ENCODE data around the gene CLNK. TPM values are rescaled to one million over a fixed set of nuclear protein-coding genes. Genes with fewer than 3 reads are reported as not detected.

Gene CLNK
- total RNA-seq, 2 experiments from 2014 or later: 0.05 to 0.17 TPM

- ChIA-PET CTCF (interaction anchor here (1.5 kb wide), 1 partner anchor 15 kb away, joined by 3 read pairs; no protein-coding TSS in a partner anchor), POLR2A (no interaction called here)
- intact Hi-C loops (cut with DNase I, micrococcal nuclease): loop anchor here in 1 of 2 experiments (10.0 kb wide), 1 partner anchor 1072 kb away; no protein-coding TSS in a partner anchor
- H3K36me3 ChIP-seq (ENCODE audit: insufficient read depth, low read length): no peaks in the 10 kb centered on the region
- no peaks in the 10 kb centered on the region for H3K9me3 Mint-ChIP-seq
- H3K36me3 Mint-ChIP-seq (ENCODE audit: low read depth): no peaks in the 10 kb centered on the region
- DNase-seq (no peak), ATAC-seq (ENCODE audit: poor library complexity) (no peak)
- H3K4me3 ChIP-seq (ENCODE audit: low read length): no peak overlapping the region
- no peak overlapping the region for H3K27ac Mint-ChIP-seq
- no peaks in the 10 kb centered on the region for H3K9me3 ChIP-seq (ENCODE audit: control insufficient read depth in 1 of 2, insufficient read depth in 1 of 2, low read length in 2 of 2)
- no peaks in the 10 kb centered on the region for H3K27me3 ChIP-seq (ENCODE audit: control insufficient read depth in 1 of 2, insufficient read depth in 2 of 2, low read length in 2 of 2)
- peaks cover 6% of the 10 kb centered on the region for H3K4me1 Mint-ChIP-seq (ENCODE audit: low read depth)
- H3K27me3 Mint-ChIP-seq: peaks cover 16% of the 10 kb centered on the region
- no peak overlapping the region for H3K4me3 Mint-ChIP-seq
- no peak overlapping the region for H3K27ac ChIP-seq (ENCODE audit: low read depth in 1 of 2, low read length in 2 of 2)
- TF ChIP-seq, protein P1, sequence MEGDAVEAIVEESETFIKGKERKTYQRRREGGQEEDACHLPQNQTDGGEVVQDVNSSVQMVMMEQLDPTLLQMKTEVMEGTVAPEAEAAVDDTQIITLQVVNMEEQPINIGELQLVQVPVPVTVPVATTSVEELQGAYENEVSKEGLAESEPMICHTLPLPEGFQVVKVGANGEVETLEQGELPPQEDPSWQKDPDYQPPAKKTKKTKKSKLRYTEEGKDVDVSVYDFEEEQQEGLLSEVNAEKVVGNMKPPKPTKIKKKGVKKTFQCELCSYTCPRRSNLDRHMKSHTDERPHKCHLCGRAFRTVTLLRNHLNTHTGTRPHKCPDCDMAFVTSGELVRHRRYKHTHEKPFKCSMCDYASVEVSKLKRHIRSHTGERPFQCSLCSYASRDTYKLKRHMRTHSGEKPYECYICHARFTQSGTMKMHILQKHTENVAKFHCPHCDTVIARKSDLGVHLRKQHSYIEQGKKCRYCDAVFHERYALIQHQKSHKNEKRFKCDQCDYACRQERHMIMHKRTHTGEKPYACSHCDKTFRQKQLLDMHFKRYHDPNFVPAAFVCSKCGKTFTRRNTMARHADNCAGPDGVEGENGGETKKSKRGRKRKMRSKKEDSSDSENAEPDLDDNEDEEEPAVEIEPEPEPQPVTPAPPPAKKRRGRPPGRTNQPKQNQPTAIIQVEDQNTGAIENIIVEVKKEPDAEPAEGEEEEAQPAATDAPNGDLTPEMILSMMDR (IDR thresholded peaks at IDR 0.05): no peak
- peaks cover 2% of the 10 kb centered on the region for H3K4me1 ChIP-seq (ENCODE audit: insufficient read depth, low read length)
Observed at GRCh38 chr4:10552591-10553280, 131.8 kb downstream of the CLNK start.

- Histone ChIP-seq H3K27me3 (ENCODE audit: control insufficient read depth in 1 of 2, insufficient read depth in 2 of 2, low read length in 2 of 2) (no peaks in the 10 kb centered on the region), H3K36me3 (ENCODE audit: insufficient read depth, low read length) (no peaks in the 10 kb centered on the region), H3K4me1 (ENCODE audit: insufficient read depth, low read length) (no peaks in the 10 kb centered on the region), H3K4me3 (ENCODE audit: low read length) (no peak overlapping the region), H3K27ac (ENCODE audit: low read depth in 1 of 2, low read length in 2 of 2) (no peak overlapping the region), H3K9me3 (ENCODE audit: control insufficient read depth in 1 of 2, insufficient read depth in 1 of 2, low read length in 2 of 2) (no peaks in the 10 kb centered on the region)
- Mint-ChIP-seq H3K4me3 (no peak overlapping the region), H3K27me3 (no peaks in the 10 kb centered on the region), H3K27ac (no peak overlapping the region), H3K9me3 (no peaks in the 10 kb centered on the region), H3K36me3 (ENCODE audit: low read depth) (no peaks in the 10 kb centered on the region), H3K4me1 (ENCODE audit: low read depth) (no peaks in the 10 kb centered on the region)
- intact Hi-C loops (cut with DNase I, micrococcal nuclease): loop anchor here (2.0 to 10.0 kb wide), 5 partner anchors 74 to 841 kb away; no protein-coding TSS in a partner anchor
- TF ChIP-seq, protein P1 (IDR thresholded peaks at IDR 0.05): no peak
- DNase-seq (no peak), ATAC-seq (ENCODE audit: poor library complexity) (no peak)
- ChIA-PET CTCF (no interaction called here), POLR2A (interaction anchor here (1.3 kb wide), 1 partner anchor 75 kb away, joined by 3 read pairs; no protein-coding TSS in a partner anchor)
Observed at GRCh38 chr4:10535912-10536311, 148.7 kb downstream of the CLNK start.

DNA sequence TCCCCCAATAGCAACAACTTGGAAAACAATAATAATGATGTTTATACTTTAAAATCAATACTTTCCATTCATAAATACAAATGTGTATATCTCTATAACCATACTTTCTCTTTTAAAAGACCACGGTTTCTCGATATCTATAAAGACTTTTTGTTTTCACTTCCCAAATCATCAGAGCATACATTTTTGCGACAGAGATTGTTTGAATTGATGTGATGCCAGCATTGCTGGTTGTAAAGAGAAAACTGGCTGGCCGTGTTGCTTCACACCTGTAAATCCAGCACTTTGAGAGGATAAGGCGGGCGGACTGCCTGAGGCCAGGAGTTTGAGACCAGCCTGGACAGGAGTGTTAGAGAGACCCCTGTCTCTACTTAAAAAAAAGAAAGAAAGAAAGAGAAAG is 149.7 kb downstream of the CLNK start:
- no peaks in the 10 kb centered on the region for H3K36me3 ChIP-seq (ENCODE audit: insufficient read depth, low read length)
- H3K4me3 Mint-ChIP-seq: no peak overlapping the region
- no peak overlapping the region for H3K27ac ChIP-seq (ENCODE audit: low read depth in 1 of 2, low read length in 2 of 2)
- POLR2A ChIA-PET: interaction anchor here (1.3 kb wide), 1 partner anchor 73 kb away, joined by 3 read pairs; no protein-coding TSS in a partner anchor
- no peaks in the 10 kb centered on the region for H3K36me3 Mint-ChIP-seq (ENCODE audit: low read depth)
- no peak overlapping the region for H3K4me3 ChIP-seq (ENCODE audit: low read length)
- no peak overlapping the region for H3K27ac Mint-ChIP-seq
- ATAC-seq (ENCODE audit: poor library complexity) (no peak), DNase-seq (no peak)
- H3K27me3 Mint-ChIP-seq: peaks cover 5% of the 10 kb centered on the region
- CTCF ChIA-PET: no interaction called here
- TF ChIP-seq, protein P1 (IDR thresholded peaks at IDR 0.05): no peak
- intact Hi-C loops (cut with DNase I, micrococcal nuclease): loop anchor here (5.0 to 10.0 kb wide), 4 partner anchors 73 to 840 kb away; no protein-coding TSS in a partner anchor
- H3K27me3 ChIP-seq (ENCODE audit: control insufficient read depth in 1 of 2, insufficient read depth in 2 of 2, low read length in 2 of 2): peaks cover 0 to 2% of the 10 kb centered on the region in 2 experiments
- no peaks in the 10 kb centered on the region for H3K4me1 ChIP-seq (ENCODE audit: insufficient read depth, low read length)
- H3K9me3 ChIP-seq (ENCODE audit: control insufficient read depth in 1 of 2, insufficient read depth in 1 of 2, low read length in 2 of 2): no peaks in the 10 kb centered on the region
- no peaks in the 10 kb centered on the region for H3K4me1 Mint-ChIP-seq (ENCODE audit: low read depth)
- no peaks in the 10 kb centered on the region for H3K9me3 Mint-ChIP-seq

All from CD4-positive, alpha-beta T cell (primary cell).